Measurements from ENCODE around the gene CABP4.

Gene CABP4

DNA sequence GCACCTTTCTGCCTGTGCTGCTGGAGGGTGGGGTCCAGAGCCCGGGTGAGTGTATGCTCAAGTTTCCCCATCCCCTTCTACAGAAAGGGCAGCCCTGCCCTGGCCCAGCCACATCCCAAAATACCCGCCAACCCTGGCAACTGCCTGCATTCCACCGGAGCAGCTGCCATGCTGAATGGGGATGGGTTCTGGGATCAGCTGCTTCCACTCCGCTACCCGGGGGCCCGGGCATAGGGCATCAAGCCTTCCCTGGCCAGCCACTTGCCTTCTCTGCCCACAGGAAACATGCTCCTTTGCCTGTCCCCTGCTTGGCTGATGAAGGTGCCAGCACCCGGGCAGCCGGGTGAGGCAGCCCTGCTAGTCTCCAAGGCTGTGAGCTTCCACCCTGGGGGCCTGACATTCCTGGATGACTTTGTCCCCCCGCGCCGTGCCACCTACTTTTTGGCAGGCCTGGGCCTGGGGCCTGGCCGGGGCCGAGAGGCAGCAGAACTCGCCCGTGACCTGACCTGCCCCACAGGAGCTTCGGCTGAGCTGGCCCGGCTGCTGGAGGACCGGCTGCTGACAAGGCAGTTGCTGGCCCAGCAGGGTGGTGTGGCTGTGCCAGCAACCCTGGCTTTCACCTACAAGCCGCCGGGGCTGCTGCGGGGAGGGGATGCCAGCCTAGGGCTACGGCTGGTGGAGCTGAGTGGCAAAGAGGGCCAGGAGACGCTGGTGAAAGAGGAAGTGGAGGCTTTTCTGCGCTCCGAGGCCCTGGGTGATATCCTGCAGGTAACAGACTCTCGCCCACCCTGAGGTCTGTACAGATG lies 36.5 kb upstream of the CABP4 start:
- H3K4me3 ChIP-seq (ENCODE audit: low read depth, low read length) = no peak overlapping the region
- no peaks in the 10 kb centered on the region for H3K9me3 ChIP-seq (ENCODE audit: control insufficient read depth, low read length)
- H3K27ac ChIP-seq = peak overlapping the region; percentile 78
- TF ChIP-seq, protein P1, sequence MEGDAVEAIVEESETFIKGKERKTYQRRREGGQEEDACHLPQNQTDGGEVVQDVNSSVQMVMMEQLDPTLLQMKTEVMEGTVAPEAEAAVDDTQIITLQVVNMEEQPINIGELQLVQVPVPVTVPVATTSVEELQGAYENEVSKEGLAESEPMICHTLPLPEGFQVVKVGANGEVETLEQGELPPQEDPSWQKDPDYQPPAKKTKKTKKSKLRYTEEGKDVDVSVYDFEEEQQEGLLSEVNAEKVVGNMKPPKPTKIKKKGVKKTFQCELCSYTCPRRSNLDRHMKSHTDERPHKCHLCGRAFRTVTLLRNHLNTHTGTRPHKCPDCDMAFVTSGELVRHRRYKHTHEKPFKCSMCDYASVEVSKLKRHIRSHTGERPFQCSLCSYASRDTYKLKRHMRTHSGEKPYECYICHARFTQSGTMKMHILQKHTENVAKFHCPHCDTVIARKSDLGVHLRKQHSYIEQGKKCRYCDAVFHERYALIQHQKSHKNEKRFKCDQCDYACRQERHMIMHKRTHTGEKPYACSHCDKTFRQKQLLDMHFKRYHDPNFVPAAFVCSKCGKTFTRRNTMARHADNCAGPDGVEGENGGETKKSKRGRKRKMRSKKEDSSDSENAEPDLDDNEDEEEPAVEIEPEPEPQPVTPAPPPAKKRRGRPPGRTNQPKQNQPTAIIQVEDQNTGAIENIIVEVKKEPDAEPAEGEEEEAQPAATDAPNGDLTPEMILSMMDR (IDR thresholded peaks at IDR 0.05) = no peak
- H2AFZ ChIP-seq = no peak overlapping the region
- H3K4me2 ChIP-seq (ENCODE audit: low read length) = peak overlapping the region; percentile 51
- H3K27me3 ChIP-seq (ENCODE audit: control insufficient read depth, insufficient read depth, low read length) = no peaks in the 10 kb centered on the region
- H3K4me1 ChIP-seq = peaks cover 16% of the 10 kb centered on the region
- H3K36me3 ChIP-seq (ENCODE audit: control insufficient read depth, insufficient read depth, low read length) = no peaks in the 10 kb centered on the region
- H3K79me2 ChIP-seq = no peaks in the 10 kb centered on the region
- no peak overlapping the region for H3K9ac ChIP-seq

DNA sequence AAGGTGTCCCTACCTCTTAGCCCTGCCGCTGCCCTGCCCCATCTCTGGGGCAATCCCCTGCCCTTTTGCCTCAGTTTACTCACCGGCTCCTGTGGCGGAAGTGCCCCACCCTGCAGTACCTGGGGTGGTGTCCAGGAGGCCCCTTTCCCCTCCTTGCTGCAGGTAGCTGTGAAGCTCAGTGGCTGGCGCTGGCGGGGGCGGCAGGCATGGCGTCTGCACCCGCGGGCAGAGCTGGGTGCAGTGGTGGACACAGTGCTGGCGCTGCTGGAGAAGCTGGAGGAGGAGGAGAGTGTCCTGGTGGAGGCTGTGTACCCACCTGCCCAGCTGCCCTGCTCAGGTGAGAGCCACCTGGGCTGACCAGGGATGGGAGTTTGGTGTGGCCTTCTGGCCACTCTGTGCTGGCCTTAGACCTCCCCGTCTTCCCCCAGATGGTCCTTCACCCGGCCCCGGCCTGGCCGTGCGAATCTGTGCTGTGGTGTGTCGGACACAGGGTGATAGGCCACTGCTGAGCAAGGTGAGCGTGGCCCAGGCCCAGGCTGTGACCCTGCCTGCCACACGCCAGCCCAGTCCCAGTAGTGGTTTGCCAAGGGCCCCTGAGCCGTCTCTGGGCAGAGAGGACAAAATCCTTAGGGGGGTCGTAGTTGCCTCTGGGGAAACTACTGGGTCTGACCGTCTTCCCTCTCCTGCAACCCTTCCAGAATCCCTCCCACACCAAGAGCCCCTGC lies 35.7 kb upstream of the CABP4 start:
- Histone ChIP-seq H3K27me3 (ENCODE audit: control insufficient read depth, insufficient read depth, low read length) (no peaks in the 10 kb centered on the region), H3K9me3 (ENCODE audit: control insufficient read depth, low read length) (no peaks in the 10 kb centered on the region), H3K36me3 (ENCODE audit: control insufficient read depth, insufficient read depth, low read length) (no peaks in the 10 kb centered on the region), H3K79me2 (no peaks in the 10 kb centered on the region), H3K4me2 (ENCODE audit: low read length) (peak overlapping the region; percentile 68), H3K4me1 (peaks cover 16% of the 10 kb centered on the region), H3K27ac (peak overlapping the region; percentile 78), H3K4me3 (ENCODE audit: low read depth, low read length) (no peak overlapping the region), H3K9ac (no peak overlapping the region), H2AFZ (no peak overlapping the region)
- TF ChIP-seq, protein P1 (IDR thresholded peaks at IDR 0.05) = no peak

DNA sequence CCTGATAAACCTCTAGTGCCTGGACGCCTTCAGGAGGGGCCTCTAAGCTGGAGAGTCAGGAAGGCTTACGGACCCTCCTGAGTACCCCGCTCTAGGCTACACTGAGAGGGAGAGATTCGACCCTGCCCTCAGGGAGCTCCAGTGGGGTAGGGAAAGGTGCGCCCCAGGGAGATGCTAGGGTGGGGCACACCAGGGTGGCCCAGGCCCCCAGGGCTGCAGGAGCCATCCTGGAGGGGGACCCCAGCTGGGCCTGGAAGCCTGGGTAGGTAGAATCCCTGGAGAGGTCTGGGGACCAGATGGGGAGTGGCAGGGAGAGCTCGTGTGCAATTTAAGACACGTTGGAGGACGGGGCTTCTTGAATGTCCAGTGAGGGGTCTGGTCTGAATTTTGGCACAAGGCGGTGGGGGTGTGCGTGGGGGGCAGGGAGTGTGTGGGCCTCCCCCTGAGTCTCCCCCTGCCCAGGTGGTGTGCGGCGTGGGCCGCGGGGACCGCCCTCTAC lies 35.0 kb upstream of the CABP4 start:
- TF ChIP-seq, protein P1 (IDR thresholded peaks at IDR 0.05) = no peak

DNA sequence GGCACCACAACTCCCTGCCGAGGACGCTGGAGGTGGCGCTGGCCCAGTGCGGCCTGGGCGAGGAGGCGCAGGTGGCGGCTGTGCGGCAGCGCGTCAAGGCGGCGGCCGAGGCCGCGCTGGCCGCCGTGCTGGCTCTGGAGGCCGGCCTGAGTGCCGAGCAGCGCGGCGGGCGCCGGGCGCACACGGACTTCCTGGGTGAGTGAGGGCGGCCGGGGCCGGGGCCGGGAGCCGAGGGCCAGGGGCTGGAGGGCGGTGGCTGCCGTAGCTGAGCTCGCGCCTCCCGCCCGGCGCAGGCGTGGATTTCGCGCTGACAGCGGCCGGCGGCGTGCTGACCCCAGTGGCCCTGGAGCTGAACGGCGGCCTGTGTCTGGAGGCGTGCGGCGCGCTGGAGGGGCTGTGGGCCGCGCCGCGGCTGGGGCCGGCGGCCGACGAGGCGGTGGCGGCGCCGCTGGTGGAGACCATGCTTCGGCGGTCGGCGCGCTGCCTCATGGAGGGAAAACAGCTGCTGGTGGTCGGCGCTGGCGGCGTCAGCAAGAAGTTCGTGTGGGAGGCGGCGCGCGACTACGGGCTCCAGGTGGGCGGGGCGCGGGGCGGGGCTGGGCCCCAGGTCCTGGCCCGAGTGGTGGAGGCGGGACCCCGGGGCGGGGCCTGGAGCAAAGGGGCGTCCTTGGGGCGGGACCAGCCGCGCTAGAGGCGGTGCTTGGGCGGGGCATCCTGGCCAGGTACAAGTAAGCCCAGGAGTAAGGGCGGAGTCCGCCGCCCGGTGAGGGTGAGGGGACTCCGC lies 34.3 kb upstream of the CABP4 start:
- peak overlapping the region; percentile 43 for H3K4me3 ChIP-seq (ENCODE audit: low read depth, low read length)

More for the DNA sequence above, 35.0 kb upstream of the CABP4 start:
- Histone ChIP-seq H3K27ac (peak overlapping the region; percentile 64), H3K27me3 (ENCODE audit: control insufficient read depth, insufficient read depth, low read length) (no peaks in the 10 kb centered on the region), H3K9ac (no peak overlapping the region), H3K4me2 (ENCODE audit: low read length) (peak overlapping the region; percentile 68), H3K4me1 (peaks cover 16% of the 10 kb centered on the region), H3K36me3 (ENCODE audit: control insufficient read depth, insufficient read depth, low read length) (no peaks in the 10 kb centered on the region), H3K9me3 (ENCODE audit: control insufficient read depth, low read length) (no peaks in the 10 kb centered on the region), H2AFZ (no peak overlapping the region), H3K79me2 (no peaks in the 10 kb centered on the region), H3K4me3 (ENCODE audit: low read depth, low read length) (peak overlapping the region; percentile 43)

More for the DNA sequence above, 34.3 kb upstream of the CABP4 start:
- TF ChIP-seq, protein P1 (IDR thresholded peaks at IDR 0.05) = no peak
- peak overlapping the region; percentile 38 for H2AFZ ChIP-seq
- no peak overlapping the region for H3K9ac ChIP-seq
- H3K36me3 ChIP-seq (ENCODE audit: control insufficient read depth, insufficient read depth, low read length) = no peaks in the 10 kb centered on the region
- no peaks in the 10 kb centered on the region for H3K9me3 ChIP-seq (ENCODE audit: control insufficient read depth, low read length)
- peak overlapping the region; percentile 68 for H3K4me2 ChIP-seq (ENCODE audit: low read length)
- peak overlapping the region; percentile 64 for H3K27ac ChIP-seq
- peaks cover 16% of the 10 kb centered on the region for H3K4me1 ChIP-seq
- no peaks in the 10 kb centered on the region for H3K27me3 ChIP-seq (ENCODE audit: control insufficient read depth, insufficient read depth, low read length)
- H3K79me2 ChIP-seq = no peaks in the 10 kb centered on the region

Measured in parathyroid adenoma (tissue), 2 donors.